ENCODE data around the gene YJEFN3. TPM values are rescaled to one million over a fixed set of nuclear protein-coding genes. Genes with fewer than 3 reads are reported as not detected.
A peak's percentile ranks its signal among the peaks of the same experiment; 100 is the strongest.

The YJEFN3 gene
- total RNA-seq, 1 experiment from 2014 or later = 18.5 TPM

DNA sequence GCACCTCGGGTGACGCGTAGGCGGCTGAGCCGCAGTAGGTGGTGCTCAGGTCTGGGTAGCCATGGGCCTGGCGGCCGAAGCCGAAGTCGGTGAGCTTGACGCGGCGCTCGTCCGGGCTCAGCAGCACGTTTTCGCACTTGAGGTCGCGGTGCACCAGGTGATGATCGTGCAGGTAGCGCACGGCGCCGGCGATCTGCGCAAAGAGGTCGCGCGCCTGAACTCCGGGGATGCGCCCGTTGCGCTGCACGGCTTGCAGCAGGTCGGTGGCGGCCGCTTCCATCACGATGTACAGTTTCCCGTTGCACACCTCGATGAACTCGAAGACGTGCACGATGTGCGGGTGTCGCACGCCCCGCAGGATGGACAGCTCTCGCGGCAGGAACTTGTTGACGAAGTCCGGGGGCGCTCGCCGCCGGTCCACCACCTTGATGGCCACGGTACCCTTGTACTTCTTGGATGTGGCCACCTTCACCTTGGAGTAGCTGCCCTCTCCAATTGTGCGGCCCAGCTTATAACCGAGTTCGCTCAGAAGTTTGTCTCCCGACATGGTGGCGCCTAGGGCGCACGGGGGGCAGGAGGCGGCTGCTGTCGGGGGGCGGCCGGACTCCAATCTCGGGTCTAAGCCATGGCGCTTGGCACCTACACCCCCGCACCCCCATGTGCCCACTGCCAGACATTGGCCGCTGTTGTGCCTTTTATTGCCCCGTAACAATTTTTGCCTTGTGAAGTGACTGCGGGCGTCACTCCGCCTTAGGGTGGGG, 13.7 kb upstream of the YJEFN3 start, which contains the start of gene TSSK6:
Gene TSSK6 (minus strand): TSS at position 668 of the 761 bp plus-strand sequence. CDS start 121 bp downstream, at position 547.
- H2AFZ ChIP-seq = peak within 1 kb of the TSS; percentile 97
- BruUV-seq (replicated peaks) = no TSS peak
- H3K9me2 ChIP-seq (ENCODE audit: insufficient read depth) = no peaks in the 10 kb centered on the region
- no peaks in the 10 kb centered on the region for H3K36me3 ChIP-seq (ENCODE audit: low read depth)
- H3K79me2 ChIP-seq (ENCODE audit: low read depth) = peaks cover 36% of the 10 kb centered on the region
- no peak for DNase-seq
- H3K4me1 ChIP-seq (replicated peaks; ENCODE audit: insufficient read depth) = peaks cover 10% of the 10 kb centered on the region
- no peaks in the 10 kb centered on the region for H3K27me3 ChIP-seq (ENCODE audit: insufficient read depth, low read depth)
- intact Hi-C loops (cut with micrococcal nuclease; ENCODE audit: unreplicated experiment) = no loop called here
- TF ChIP-seq, protein P1, sequence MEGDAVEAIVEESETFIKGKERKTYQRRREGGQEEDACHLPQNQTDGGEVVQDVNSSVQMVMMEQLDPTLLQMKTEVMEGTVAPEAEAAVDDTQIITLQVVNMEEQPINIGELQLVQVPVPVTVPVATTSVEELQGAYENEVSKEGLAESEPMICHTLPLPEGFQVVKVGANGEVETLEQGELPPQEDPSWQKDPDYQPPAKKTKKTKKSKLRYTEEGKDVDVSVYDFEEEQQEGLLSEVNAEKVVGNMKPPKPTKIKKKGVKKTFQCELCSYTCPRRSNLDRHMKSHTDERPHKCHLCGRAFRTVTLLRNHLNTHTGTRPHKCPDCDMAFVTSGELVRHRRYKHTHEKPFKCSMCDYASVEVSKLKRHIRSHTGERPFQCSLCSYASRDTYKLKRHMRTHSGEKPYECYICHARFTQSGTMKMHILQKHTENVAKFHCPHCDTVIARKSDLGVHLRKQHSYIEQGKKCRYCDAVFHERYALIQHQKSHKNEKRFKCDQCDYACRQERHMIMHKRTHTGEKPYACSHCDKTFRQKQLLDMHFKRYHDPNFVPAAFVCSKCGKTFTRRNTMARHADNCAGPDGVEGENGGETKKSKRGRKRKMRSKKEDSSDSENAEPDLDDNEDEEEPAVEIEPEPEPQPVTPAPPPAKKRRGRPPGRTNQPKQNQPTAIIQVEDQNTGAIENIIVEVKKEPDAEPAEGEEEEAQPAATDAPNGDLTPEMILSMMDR (conservative IDR thresholded peaks at IDR 0.05) = no peak
- TF ChIP-seq EZH2 (IDR thresholded peaks at IDR 0.05; ENCODE audit: low read depth) = no peak
- H3F3A ChIP-seq (ENCODE audit: insufficient read depth, low read depth) = peaks cover 31% of the 10 kb centered on the region; the same call in 1 of the 2 replicates
- ChIA-PET POLR2A (ENCODE audit: unreplicated experiment) (no interaction called here), CTCF (interaction anchor here (0.6 kb wide), 1 partner anchor 350 kb away, joined by 4 read pairs; the partner anchor contains the start of gene ZNF253)
- H4K20me1 ChIP-seq (ENCODE audit: insufficient read depth) = peaks cover 6% of the 10 kb centered on the region; the same call in 1 of the 2 replicates
- H3K27ac ChIP-seq = peak within 1 kb of the TSS; percentile 59
- peak within 1 kb of the TSS; percentile 84 for H3K4me2 ChIP-seq
- H3K9me3 ChIP-seq (ENCODE audit: insufficient read depth, low read depth) = no peaks in the 10 kb centered on the region
- peak within 1 kb of the TSS; percentile 98 for H3K4me3 ChIP-seq

DNA sequence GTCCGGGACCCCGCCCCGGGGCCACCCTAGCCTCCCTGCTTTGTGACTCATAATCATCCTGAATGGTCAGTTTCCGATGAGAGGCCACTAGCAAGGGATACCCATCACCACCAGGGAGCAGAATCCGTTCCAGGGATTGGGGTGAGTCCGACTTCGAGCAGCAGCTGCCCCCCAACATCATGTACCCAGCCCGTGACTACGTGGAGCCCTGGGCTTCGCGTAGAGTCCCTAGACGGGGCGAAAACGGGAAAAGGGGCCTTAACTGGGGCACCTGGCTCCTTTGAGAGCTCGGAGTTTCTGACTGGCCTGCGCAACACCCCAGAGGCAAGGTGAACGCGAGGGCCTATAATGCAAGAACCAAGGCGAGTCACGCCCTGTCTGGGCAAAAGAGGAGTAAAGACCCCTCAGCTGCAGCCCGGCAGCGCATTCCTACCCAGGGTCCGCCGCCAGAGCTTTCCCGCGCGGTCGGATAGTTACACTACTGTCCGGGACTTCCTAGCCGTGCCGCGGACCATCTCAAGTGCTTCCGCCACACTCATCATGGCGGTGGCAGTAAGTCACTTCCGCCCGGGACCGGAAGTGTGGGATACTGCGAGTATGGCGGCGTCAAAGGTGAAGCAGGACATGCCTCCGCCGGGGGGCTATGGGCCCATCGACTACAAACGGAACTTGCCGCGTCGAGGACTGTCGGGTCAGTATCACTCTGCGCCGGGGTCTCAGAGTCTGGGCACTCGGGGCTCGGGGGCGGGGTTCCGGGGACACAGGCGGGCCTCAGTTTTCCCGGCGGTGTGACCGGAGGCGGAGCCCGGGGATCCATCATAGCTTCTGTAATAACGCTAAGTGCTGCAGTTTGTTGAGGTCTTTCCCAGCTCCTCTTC, 12.8 kb upstream of the YJEFN3 start, which contains the start of gene NDUFA13:
Gene NDUFA13 (plus strand): TSS at position 584 of the 878 bp plus-strand sequence. CDS start 14 bp downstream, at position 598.
- 0 out of 2 replicates have a peak, but pooled peaks cover 3% of the 10 kb centered on the region for H3K36me3 ChIP-seq (ENCODE audit: low read depth)
- H3F3A ChIP-seq (ENCODE audit: insufficient read depth, low read depth) = peaks cover 26% of the 10 kb centered on the region; the same call in 1 of the 2 replicates
- POLR2A ChIA-PET (ENCODE audit: unreplicated experiment) = interaction anchor here (0.6 to 1.0 kb wide), 3 partner anchors 21 to 260 kb away, joined by 4 to 13 read pairs (median 4); no protein-coding TSS in a partner anchor
- peak within 1 kb of the TSS; percentile 97 for H2AFZ ChIP-seq
- H3K4me1 ChIP-seq (replicated peaks; ENCODE audit: insufficient read depth) = peaks cover 10% of the 10 kb centered on the region
- H3K9me3 ChIP-seq (ENCODE audit: insufficient read depth, low read depth) = no peaks in the 10 kb centered on the region
- peaks cover 44% of the 10 kb centered on the region for H3K79me2 ChIP-seq (ENCODE audit: low read depth)
- H4K20me1 ChIP-seq (ENCODE audit: insufficient read depth) = peaks cover 8% of the 10 kb centered on the region; the same call in 1 of the 2 replicates
- no peaks in the 10 kb centered on the region for H3K9me2 ChIP-seq (ENCODE audit: insufficient read depth)
- intact Hi-C loops (cut with micrococcal nuclease; ENCODE audit: unreplicated experiment) = no loop called here
- peak; percentile 88 to 92 for DNase-seq
- TSS peak; percentile 84 for BruUV-seq (replicated peaks)
- CTCF ChIA-PET = no interaction called here
- peak within 1 kb of the TSS; percentile 84 for H3K4me2 ChIP-seq
- peak within 1 kb of the TSS; percentile 59 for H3K27ac ChIP-seq
- no peaks in the 10 kb centered on the region for H3K27me3 ChIP-seq (ENCODE audit: insufficient read depth, low read depth)
- TF ChIP-seq EZH2 (IDR thresholded peaks at IDR 0.05; ENCODE audit: low read depth) = no peak
- TF ChIP-seq, protein P1 (conservative IDR thresholded peaks at IDR 0.05) = peak; percentile 49; the same call in 1 of the 2 replicates
- H3K4me3 ChIP-seq = peak within 1 kb of the TSS; percentile 98

DNA sequence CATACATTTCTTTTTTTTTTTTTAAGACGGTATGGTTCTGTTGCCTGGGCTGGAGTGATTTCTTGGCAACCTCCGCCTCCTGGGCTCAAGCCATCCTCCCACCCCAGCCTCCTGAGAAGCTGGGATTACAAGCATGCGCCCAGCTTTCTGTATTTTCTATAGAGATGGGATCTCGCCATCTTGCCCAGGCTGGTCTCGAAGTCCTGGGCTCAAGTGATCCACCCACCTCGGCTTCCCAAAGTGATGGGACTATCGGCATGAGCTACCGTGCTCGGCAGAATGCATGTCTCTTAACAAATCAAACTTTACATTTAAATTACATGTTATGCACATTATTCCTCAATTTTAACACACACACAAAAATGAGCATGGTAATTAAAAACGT, 11.5 kb upstream of the YJEFN3 start:
- H3K4me2 ChIP-seq = peak overlapping the region; percentile 84
- H3K27me3 ChIP-seq (ENCODE audit: insufficient read depth, low read depth) = no peaks in the 10 kb centered on the region
- peaks cover 14% of the 10 kb centered on the region; the same call in 1 of the 2 replicates for H3F3A ChIP-seq (ENCODE audit: insufficient read depth, low read depth)
- CTCF ChIA-PET = no interaction called here
- H4K20me1 ChIP-seq (ENCODE audit: insufficient read depth) = peaks cover 18% of the 10 kb centered on the region; the same call in 1 of the 2 replicates
- intact Hi-C loops (cut with micrococcal nuclease; ENCODE audit: unreplicated experiment) = no loop called here
- H3K79me2 ChIP-seq (ENCODE audit: low read depth) = peaks cover 57% of the 10 kb centered on the region
- H3K36me3 ChIP-seq (ENCODE audit: low read depth) = 0 out of 2 replicates have a peak, but pooled peaks cover 5% of the 10 kb centered on the region
- H2AFZ ChIP-seq = no peak overlapping the region
- POLR2A ChIA-PET (ENCODE audit: unreplicated experiment) = no interaction called here
- no peak overlapping the region for H3K27ac ChIP-seq
- H3K9me2 ChIP-seq (ENCODE audit: insufficient read depth) = no peaks in the 10 kb centered on the region
- peak overlapping the region; percentile 98 for H3K4me3 ChIP-seq
- TF ChIP-seq, protein P1 (conservative IDR thresholded peaks at IDR 0.05) = no peak
- no peak for TF ChIP-seq EZH2 (IDR thresholded peaks at IDR 0.05; ENCODE audit: low read depth)
- DNase-seq = no peak
- H3K4me1 ChIP-seq (replicated peaks; ENCODE audit: insufficient read depth) = peaks cover 10% of the 10 kb centered on the region
- H3K9me3 ChIP-seq (ENCODE audit: insufficient read depth, low read depth) = no peaks in the 10 kb centered on the region
- TSS peak; percentile 48 for BruUV-seq (replicated peaks)

All from PC-9 (cell line).